DOHH2 (cell line): Measurements from ENCODE around the gene SEC62.
A peak's percentile ranks its signal among the peaks of the same experiment; 100 is the strongest.

Experiments used
- H3F3A ChIP-seq: fragments of 200-600 bp; sonication (generic), shearing (Covaris generic); 2 replicates; pipeline ENCODE4 v1.6.0; 2016; ENCODE audit warnings: antibody characterized with exemption, mild to moderate bottlenecking; ENCODE audit not compliant: control insufficient read depth, insufficient read depth
- H3K27ac ChIP-seq: fragments of 200-600 bp; sonication (generic); 2 replicates; pipeline ENCODE4 v1.5.1; 2014; ENCODE audit warnings: low read depth, mild to moderate bottlenecking, low read length, moderate library complexity
- H3K27me3 ChIP-seq: fragments of 200-600 bp; sonication (generic); 2 replicates; pipeline ENCODE4 v1.6.1; 2014; ENCODE audit warnings: mild to moderate bottlenecking, low read length, mixed read lengths; ENCODE audit not compliant: control insufficient read depth
- H3K36me3 ChIP-seq: fragments of 200-600 bp; sonication (generic); 2 replicates; pipeline ENCODE4 v1.6.1; 2014; ENCODE audit warnings: mild to moderate bottlenecking, low read length, moderate library complexity, mixed read lengths; ENCODE audit not compliant: control insufficient read depth
- H3K4me1 ChIP-seq: fragments of 200-600 bp; sonication (generic); 2 replicates; pipeline ENCODE4 v1.6.1; 2014; ENCODE audit warnings: mild to moderate bottlenecking, low read length, mixed read lengths; ENCODE audit not compliant: control insufficient read depth
- H3K4me2 ChIP-seq: fragments of 200-600 bp; sonication (generic); 2 replicates; pipeline ENCODE4 v1.6.0; 2014; ENCODE audit warnings: mild to moderate bottlenecking, low read length, moderate library complexity
- H3K4me3 ChIP-seq: fragments of 200-600 bp; sonication (generic); 2 replicates; pipeline ENCODE4 v1.5.1; 2014; ENCODE audit warnings: mild to moderate bottlenecking, low read length, mixed read lengths
- H3K79me2 ChIP-seq: fragments of 200-600 bp; sonication (generic); 2 replicates; pipeline ENCODE4 v1.6.1; 2014; ENCODE audit warnings: mild to moderate bottlenecking, low read length, mixed read lengths; ENCODE audit not compliant: control insufficient read depth
- H3K9me2 ChIP-seq: fragments of 200-600 bp; sonication (generic); replicated peaks from 2 replicates; pipeline ENCODE4 v1.6.1; 2014; ENCODE audit warnings: mild to moderate bottlenecking, low read length, mixed read lengths; ENCODE audit not compliant: control insufficient read depth
- H3K9me3 ChIP-seq: fragments of 200-600 bp; sonication (generic); 2 replicates; pipeline ENCODE4 v1.6.1; 2014; ENCODE audit warnings: antibody characterized with exemption, low read length, mixed read lengths; ENCODE audit not compliant: control insufficient read depth, insufficient read depth
- H4K20me1 ChIP-seq: fragments of 200-600 bp; sonication (generic); 2 replicates; pipeline ENCODE4 v1.6.0; 2014; ENCODE audit warnings: low read depth, mild to moderate bottlenecking, antibody characterized with exemption, low read length, moderate library complexity; ENCODE audit not compliant: control insufficient read depth, insufficient read depth
- EZH2phosphoT487 ChIP-seq: fragments of 200-600 bp; sonication (generic); IDR thresholded peaks from 2 replicates; pipeline ENCODE4 v1.6.1; 2017; ENCODE audit warnings: borderline replicate concordance, mild to moderate bottlenecking, antibody characterized with exemption, low read length, moderate library complexity, mixed read lengths
- TF ChIP-seq, protein P1 (sequence below): fragments of 200-600 bp; sonication (generic); IDR thresholded peaks from one replicate; pipeline ENCODE4 v1.5.1; 2014; ENCODE audit warnings: antibody characterized with exemption, mild to moderate bottlenecking, low read depth, low read length; ENCODE audit not compliant: poor library complexity, severe bottlenecking

Gene SEC62

DNA sequence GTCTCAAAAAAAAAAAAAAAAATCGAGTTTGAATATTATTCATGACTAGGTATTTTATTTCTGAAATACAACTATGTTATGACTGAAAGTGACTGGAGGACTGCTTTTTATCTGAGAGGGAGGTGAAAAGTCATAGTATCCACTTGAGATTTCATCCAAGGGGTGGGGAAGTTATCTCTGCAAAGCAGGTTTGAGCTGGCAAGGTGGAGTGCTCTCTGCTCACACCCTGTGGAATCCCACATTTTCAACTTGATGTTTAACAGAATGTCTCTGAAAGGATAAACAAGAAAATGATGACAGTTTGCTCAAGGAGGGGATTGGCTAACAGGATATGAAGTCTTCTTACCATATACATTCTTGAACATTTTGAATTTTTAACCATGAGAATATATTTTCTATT is 27.3 kb upstream of the SEC62 start:
- peaks cover 24% of the 10 kb centered on the region for H3K36me3 ChIP-seq
- no peak for TF ChIP-seq EZH2phosphoT487
- TF ChIP-seq, protein P1, sequence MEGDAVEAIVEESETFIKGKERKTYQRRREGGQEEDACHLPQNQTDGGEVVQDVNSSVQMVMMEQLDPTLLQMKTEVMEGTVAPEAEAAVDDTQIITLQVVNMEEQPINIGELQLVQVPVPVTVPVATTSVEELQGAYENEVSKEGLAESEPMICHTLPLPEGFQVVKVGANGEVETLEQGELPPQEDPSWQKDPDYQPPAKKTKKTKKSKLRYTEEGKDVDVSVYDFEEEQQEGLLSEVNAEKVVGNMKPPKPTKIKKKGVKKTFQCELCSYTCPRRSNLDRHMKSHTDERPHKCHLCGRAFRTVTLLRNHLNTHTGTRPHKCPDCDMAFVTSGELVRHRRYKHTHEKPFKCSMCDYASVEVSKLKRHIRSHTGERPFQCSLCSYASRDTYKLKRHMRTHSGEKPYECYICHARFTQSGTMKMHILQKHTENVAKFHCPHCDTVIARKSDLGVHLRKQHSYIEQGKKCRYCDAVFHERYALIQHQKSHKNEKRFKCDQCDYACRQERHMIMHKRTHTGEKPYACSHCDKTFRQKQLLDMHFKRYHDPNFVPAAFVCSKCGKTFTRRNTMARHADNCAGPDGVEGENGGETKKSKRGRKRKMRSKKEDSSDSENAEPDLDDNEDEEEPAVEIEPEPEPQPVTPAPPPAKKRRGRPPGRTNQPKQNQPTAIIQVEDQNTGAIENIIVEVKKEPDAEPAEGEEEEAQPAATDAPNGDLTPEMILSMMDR: no peak
- H3K79me2 ChIP-seq: peaks cover 25% of the 10 kb centered on the region
- peaks cover 40% of the 10 kb centered on the region for H3F3A ChIP-seq
- peaks cover 90% of the 10 kb centered on the region for H3K4me1 ChIP-seq
- no peaks in the 10 kb centered on the region for H3K9me2 ChIP-seq
- H3K27me3 ChIP-seq: no peaks in the 10 kb centered on the region
- peak overlapping the region; percentile 72 for H3K4me3 ChIP-seq
- peak overlapping the region; percentile 100 for H3K27ac ChIP-seq
- H3K9me3 ChIP-seq: 0 out of 2 replicates have a peak, but pooled peaks cover 2% of the 10 kb centered on the region
- H3K4me2 ChIP-seq: peak overlapping the region; percentile 94
- H4K20me1 ChIP-seq: no peaks in the 10 kb centered on the region

DNA sequence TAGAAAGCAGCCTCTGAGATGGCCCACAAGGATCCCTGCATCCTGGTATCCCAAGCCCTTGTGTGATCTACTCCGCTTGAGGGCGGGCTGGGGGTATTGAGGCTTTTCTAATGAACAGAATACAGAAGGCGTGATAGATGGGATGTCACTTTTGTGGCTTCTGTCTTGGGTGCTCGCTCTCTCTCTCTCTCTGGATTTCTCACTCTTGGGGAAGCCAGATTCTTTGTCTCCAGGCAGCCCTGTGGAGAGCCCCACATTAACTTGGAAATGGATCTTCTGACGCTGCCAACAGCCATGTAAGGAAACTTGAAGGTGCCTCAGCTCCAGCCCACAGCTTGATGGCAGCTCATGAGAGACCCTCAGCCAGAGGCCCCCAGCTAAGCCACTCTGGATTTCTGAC is 26.9 kb upstream of the SEC62 start:
- Histone ChIP-seq H3K9me3 (0 out of 2 replicates have a peak, but pooled peaks cover 2% of the 10 kb centered on the region), H3K79me2 (peaks cover 29% of the 10 kb centered on the region), H3F3A (peaks cover 44% of the 10 kb centered on the region), H4K20me1 (no peaks in the 10 kb centered on the region), H3K27ac (peak overlapping the region; percentile 100), H3K4me2 (peak overlapping the region; percentile 94), H3K27me3 (no peaks in the 10 kb centered on the region), H3K9me2 (no peaks in the 10 kb centered on the region), H3K4me1 (peaks cover 90% of the 10 kb centered on the region), H3K36me3 (peaks cover 26% of the 10 kb centered on the region), H3K4me3 (peak overlapping the region; percentile 72)
- TF ChIP-seq, protein P1: peak; percentile 9
- TF ChIP-seq EZH2phosphoT487: no peak

DNA sequence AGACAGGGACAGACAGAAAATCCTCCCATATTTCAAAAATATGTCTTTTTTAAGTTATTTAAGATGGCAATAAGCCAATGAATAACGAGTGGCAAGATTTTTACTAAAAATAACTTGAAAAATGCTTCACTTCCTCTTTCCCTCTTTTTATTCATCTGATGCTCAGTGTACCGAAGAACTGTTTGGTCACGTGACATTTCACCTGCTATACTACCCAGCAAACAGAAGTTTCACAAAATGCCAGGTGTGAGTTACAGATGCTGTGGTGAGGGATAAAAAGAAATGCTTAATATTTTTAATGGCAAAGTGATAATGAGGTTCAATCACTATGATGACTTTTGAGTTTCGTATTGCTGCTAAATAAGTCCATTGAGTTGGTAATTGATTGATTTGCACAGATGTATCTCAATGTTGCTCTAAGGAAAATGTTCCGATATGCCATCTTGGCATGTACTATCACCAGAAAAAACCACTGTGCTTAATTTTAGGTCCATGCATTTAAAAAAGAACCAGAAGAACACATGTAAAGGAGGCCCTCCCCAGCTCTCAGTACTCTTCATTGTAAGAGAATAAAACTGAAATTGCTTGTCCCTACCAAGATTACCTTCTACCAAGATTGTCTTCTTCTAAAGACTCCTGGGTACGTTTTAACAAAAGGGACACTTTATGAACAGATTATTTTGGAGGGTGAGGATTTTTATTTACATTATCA is 26.0 kb upstream of the SEC62 start:
- no peaks in the 10 kb centered on the region for H3K27me3 ChIP-seq
- peaks cover 90% of the 10 kb centered on the region for H3K4me1 ChIP-seq
- peak overlapping the region; percentile 100 for H3K27ac ChIP-seq
- peak overlapping the region; percentile 94 for H3K4me2 ChIP-seq
- H3F3A ChIP-seq: peaks cover 50% of the 10 kb centered on the region
- peaks cover 26% of the 10 kb centered on the region for H3K36me3 ChIP-seq
- H3K9me2 ChIP-seq: no peaks in the 10 kb centered on the region
- H3K4me3 ChIP-seq: peak overlapping the region; percentile 72
- peaks cover 29% of the 10 kb centered on the region for H3K79me2 ChIP-seq
- no peaks in the 10 kb centered on the region for H4K20me1 ChIP-seq
- TF ChIP-seq, protein P1: no peak
- no peak for TF ChIP-seq EZH2phosphoT487
- H3K9me3 ChIP-seq: 0 out of 2 replicates have a peak, but pooled peaks cover 2% of the 10 kb centered on the region
